T-helper 2 cell treated with Interferon-gamma antibody and Interleukin-4, amounts not matched to agents 100 ng/mL and 5 ng/mL, for 36 hours (primary cell): ENCODE results near the gene KAZN. TPM values are rescaled to one million over a fixed set of nuclear protein-coding genes. Genes with fewer than 3 reads are reported as not detected.

Source experiments
- intact Hi-C: fragments of 100-400 bp; cut with micrococcal nuclease; formaldehyde crosslinking; loops from one replicate; pipeline ENCODE4 v1.15.1; 2023
- total RNA-seq: library from RNA; stranded (reverse); gene quantifications from 2 replicates; pipeline ENCODE4 v1.2.3, GENCODE V29; 2022

KAZN gene
- total RNA-seq, 1 donor from 2014 or later = 0.48 TPM

- intact Hi-C loops = no loop called here
These were observed 140.8 kb downstream of the KAZN start for GRCh38 chr1:14739082-14739832.

DNA sequence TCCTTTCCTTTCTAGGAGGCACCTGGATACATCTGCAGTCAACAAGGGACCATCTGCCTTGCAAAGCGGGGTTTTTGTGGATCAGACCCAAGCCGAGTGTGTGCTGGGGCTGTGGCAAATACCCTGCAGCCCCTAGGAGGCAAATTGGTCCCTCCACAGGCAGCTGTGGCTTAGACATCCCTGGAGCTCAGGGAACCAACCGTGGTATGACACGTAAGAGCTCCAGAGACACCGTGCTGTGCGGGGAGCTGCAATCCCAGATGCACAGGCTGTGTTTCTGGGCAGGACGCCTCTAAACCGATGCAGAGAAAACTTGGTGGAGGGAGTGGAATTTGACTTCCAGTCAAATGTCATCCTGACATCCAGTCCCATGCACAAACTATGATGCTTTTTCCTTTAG lies 141.5 kb downstream of the KAZN start:
- intact Hi-C loops = no loop called here

GRCh38 chr1:14741082-14741481 lies 142.6 kb downstream of the KAZN start:
- intact Hi-C loops = no loop called here

GRCh38 chr1:14741532-14741931 lies 143.0 kb downstream of the KAZN start:
- intact Hi-C loops = no loop called here

GRCh38 chr1:14742181-14742980 lies 143.9 kb downstream of the KAZN start:
- intact Hi-C loops = no loop called here

DNA sequence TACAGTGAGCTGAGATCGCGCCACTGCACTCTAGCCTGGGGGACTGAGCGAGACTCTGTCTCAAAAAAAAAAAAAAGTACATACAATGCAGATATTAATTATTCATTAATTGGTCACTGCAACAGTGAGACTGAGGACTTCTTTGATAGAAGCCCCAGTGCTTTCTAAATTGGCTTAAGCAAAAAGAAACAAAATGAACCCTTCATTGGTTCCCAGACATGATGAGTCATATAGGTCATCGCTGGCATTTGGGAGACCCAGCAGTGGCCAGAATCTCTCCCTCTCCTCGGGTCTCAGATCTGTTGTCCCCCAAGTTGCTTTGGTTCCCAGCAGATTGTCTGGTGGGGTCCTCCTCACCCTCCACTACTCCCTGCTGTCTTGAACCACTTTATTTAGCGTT lies 144.9 kb downstream of the KAZN start:
- intact Hi-C loops = no loop called here

GRCh38 chr1:14745001-14745720 lies 146.7 kb downstream of the KAZN start:
- intact Hi-C loops = no loop called here

GRCh38 chr1:14745789-14746188 lies 147.3 kb downstream of the KAZN start:
- intact Hi-C loops = no loop called here

- intact Hi-C loops = no loop called here
These were observed 147.9 kb downstream of the KAZN start for GRCh38 chr1:14746393-14746792.

- intact Hi-C loops = no loop called here
These were observed 149.7 kb downstream of the KAZN start for GRCh38 chr1:14748151-14748550.

DNA sequence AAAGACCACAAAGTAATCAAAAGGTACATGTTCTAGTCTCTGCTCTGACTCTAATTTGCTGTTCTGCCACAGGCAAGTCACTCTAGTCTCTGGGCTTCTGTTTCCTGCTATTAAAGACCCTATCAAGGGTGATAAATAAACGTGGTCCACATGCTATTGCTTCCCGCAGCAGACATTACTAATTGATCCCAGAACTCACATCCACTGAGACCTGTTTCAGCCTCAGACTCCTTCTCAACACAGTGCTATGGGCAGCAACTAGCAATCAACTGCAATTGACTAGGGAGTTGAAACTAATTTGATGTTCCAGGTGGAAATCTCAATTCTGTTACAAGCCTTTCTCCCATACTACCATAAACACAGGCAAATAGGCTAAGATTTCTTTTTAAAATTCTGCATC lies 150.5 kb downstream of the KAZN start:
- intact Hi-C loops = no loop called here

GRCh38 chr1:14750490-14750889 lies 152.0 kb downstream of the KAZN start:
- intact Hi-C loops = no loop called here

DNA sequence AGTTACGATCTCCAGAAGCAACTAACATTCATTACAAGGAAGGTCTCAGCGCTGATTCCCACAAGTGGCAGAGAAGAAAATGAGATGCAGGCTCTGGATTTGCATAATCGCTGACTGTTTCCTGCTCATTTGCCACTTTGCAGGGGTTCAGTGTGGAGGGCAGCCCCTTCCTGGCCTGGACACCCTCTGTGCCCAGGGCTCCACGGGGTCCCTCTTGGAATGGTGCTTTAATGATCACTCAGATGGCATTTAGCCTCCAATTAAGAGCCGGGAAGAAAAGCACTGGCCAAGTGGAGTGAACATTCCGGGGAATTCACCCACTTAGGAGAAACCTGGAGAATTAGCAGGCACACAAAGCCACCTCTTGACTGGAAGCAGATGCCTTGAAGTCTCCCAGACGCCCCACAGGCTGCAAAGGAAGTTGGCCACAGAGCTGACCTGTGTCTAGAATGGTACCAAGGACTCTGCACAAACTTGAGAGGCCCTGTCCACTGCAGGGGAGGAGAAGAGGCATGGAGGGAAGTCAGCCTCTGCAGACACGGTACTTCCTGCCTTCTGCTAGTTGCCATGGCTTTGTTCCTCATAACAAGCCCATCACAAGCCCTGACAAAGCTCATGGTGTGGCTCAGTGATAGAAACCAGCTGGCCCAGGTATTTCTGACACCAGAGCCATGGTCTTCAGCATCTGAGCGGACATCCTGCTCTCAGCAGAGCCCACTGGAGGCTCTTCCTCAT lies 157.2 kb downstream of the KAZN start:
- intact Hi-C loops = no loop called here

- intact Hi-C loops = no loop called here
These were observed 158.3 kb downstream of the KAZN start for GRCh38 chr1:14756589-14757285.

DNA sequence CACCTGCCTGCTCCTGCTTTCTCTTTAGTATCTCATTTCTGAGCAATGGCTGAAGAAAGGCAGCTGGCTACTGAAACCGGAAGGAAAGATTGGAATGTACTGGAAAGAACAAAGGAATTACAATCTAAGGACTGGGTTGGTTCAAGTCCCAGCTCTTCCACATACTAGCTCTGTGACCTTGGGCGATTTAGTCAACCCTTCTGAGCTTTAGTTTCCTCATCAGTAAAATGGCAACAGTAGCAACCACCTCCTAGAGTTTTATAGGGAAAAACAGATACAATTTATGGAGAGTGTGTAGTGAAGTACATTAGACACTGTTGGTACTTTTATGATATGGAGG lies 158.8 kb downstream of the KAZN start:
- intact Hi-C loops = no loop called here

GRCh38 chr1:14759042-14759818 lies 160.7 kb downstream of the KAZN start:
- intact Hi-C loops = no loop called here

DNA sequence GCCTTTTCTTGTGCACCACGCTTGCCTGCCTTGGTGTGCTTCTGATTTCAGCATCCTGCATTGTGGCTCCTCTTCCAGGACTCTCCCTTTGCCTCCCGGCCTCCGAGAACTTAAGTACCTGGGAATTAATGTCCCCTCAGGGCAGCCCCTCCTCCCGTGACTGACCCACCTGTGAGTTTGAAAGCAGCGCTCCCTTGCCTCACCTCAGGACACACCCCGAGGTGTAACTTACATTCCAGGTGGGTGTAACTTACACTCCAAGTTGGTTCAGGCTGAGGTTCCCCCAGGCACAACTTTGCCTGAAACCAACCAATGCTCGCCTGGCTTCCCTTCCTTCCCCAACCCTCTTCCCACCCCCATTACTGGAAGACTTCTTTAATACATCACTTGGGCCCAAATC lies 161.4 kb downstream of the KAZN start:
- intact Hi-C loops = no loop called here

DNA sequence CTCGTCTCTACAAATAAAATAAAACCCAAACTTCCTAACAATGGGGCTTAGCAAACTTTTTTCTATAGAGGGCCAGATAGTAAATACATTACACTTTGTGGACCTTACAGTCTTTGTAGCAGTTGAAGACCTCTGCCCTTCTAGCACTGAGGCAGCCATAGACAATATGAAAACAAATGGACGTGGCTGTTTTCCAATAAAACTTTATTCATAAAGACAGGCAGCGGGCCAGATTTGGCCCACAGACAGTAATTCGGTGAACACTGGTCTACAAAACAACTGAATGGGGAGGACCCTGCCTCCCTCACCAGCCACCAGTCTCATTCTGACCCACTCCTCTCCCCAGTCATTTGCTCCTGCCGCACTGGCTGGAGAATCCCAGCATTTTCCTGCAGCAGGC lies 162.3 kb downstream of the KAZN start:
- intact Hi-C loops = no loop called here

DNA sequence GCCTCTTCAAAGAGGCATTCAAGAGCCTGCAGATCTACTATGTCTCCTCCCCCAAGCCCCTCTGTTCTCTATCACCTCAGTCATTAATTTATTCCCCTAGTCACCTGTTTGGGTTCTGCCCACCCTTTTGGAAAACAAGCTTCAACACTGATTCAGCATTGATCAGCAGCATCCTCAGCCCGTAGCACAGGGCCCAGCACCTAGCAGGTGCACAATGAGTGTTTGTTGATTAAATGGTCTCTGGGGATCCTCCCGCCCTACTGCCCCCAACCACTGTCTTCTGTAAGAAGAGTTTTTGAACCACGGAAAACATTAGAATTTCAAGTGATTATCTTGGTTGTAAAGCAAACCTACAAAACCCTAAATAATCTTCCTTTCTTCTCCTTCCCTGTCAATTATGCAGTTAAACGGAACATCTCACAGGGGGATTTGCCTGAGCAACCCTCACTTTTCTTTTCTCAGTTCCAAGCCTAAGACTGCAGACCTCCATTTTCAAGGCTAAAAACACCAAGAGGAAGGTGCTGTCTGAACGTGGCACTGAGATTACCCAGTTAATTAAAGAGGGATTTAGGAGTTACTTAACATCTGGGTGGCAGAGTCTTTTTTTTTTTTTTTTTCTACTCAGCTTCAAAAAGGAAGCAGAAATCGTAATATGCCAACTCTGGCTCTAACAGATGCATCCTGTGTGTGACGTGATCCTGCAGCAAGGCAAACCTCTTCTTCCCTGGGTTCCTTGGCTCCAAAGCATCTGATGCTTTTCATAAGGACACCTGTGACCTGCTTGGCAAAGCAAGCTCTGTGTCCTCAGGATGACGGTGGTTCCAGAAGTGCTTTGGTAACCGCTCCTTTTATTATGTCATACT lies 163.0 kb downstream of the KAZN start:
- intact Hi-C loops = no loop called here
